DMS114 treated with DMSO at 0.1 percent for 48 hours (cell line): ENCODE data around the gene DIRAS1.
"Not testable (repeated sequence)": the region's sequence is repeated elsewhere in the genome, so short reads cannot be mapped to it uniquely, and the experiment has no call there.

Experiments used
- DNase-seq: peaks from one replicate; lab custom pipeline; 2025; ENCODE audit not compliant: unreplicated experiment; lab: John Stamatoyannopoulos, UW

The DIRAS1 gene

DNA sequence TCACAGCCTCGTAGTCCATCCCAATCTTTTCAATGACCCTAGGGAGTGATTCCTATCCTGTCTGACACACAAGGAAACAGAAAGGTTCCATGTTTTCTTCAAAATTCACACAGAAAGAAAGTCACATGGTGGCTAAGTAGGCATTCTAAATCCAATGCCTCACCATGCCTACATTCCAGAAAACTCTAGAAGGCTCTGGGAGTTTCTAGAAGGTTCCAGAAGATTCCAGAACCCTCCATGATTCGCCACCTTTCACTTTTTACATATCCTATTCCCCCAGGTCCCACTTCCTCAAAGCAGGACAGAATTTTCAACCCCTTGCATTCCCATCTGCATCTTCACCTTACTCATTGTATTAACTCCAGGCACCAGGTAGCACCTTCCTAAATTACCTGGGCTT is 41.7 kb downstream of the DIRAS1 start:
- no peak for DNase-seq

- DNase-seq = not testable (repeated sequence)
Observed at GRCh38 chr19:2678948-2679347, 42.2 kb downstream of the DIRAS1 start.

- no peak for DNase-seq
Observed at GRCh38 chr19:2678044-2678671, 43.0 kb downstream of the DIRAS1 start.

DNA sequence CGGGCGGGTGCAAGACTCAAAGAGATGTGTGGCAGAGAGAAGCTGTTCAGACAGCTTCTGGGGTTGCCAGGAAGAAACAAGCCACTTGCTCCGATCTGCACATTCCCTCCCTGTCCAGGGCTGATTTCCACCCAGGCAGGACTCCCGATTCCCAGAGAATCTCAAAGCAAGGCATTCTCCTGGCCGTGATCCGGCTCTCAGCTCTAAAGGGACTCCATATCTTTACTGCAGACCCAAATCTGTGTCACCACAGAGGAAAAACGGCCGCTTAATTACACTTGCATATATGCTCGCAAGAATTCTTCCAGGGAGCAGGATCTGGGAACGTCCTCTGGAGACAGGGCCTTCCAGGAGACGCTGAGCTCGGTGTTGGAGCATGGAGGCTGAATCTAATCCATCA is 44.3 kb downstream of the DIRAS1 start:
- no peak for DNase-seq

DNA sequence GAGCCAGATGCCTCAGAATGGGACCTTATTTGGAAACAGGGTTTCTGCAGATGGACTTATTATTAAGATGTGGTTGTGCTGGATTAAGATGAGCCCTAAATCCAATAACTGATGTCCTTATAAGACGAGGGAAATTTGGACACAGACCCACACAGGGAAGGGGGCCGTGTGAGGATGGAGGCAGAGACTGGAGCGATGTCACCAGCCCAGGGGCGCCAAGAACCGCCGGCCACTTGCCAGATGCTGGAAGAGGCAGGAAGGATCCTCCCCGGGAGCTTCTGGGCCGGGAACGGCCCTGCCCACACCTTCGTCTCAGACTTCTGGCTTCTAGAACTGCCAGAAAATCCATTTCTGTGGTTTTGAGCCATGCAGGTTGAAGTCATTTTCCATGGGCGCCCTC is 45.3 kb downstream of the DIRAS1 start:
- no peak for DNase-seq

- DNase-seq = no peak
Observed at GRCh38 chr19:2670217-2670616, 51.0 kb downstream of the DIRAS1 start.

GRCh38 chr19:2668175-2668763 is 52.9 kb downstream of the DIRAS1 start:
- no peak for DNase-seq

GRCh38 chr19:2667349-2667748 is 53.8 kb downstream of the DIRAS1 start:
- DNase-seq = not testable (repeated sequence)

GRCh38 chr19:2666344-2666994 is 54.7 kb downstream of the DIRAS1 start:
- DNase-seq = no peak

DNA sequence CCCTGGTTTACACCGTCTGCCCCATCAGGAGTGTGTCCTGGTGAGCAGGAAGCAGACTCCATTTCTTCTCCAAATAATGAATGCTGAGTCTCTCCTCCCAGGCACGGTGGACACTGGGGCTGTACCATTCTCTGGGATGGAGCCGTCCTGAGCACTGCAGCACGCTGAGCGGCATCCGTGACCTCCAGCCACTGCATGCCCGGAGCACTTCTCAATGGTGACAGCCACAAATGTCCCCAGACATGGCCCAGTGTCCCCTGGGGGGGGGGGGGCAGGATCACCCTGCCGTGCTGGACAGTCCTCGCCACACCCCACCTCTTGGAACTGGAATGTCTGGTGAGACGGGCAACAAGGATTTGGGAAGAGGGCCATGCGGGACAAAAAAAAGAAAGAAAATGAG is 56.1 kb downstream of the DIRAS1 start:
- no peak for DNase-seq
